Right ventricle myocardium superior (tissue), 1 donor: ENCODE data around the gene HNRNPCL4. TPM values are rescaled to one million over a fixed set of nuclear protein-coding genes. Genes with fewer than 3 reads are reported as not detected.
"Not testable (repeated sequence)": the region's sequence is repeated elsewhere in the genome, so short reads cannot be mapped to it uniquely, and the experiment has no call there.

Experiments
- ATAC-seq: fragments of 200-7000 bp; cut with Tn5 transposase; one replicate; pipeline ENCODE4 v1.9.1; 2020; ENCODE audit warnings: mild to moderate bottlenecking; ENCODE audit not compliant: poor library complexity
- DNase-seq: peaks from one replicate; pipeline ENCODE4 v3.0.0-alpha.2; 2020
- intact Hi-C: fragments of 100-400 bp; cut with DNase I; formaldehyde crosslinking; loops from one replicate; pipeline ENCODE4 v1.11.2; 2022
- long read RNA-seq: library from polyadenylated mRNA; unstranded; transcript quantifications from one replicate; pipeline ENCODE4 v2.0.0, GENCODE V29; 2021
- total RNA-seq: library from RNA; stranded (reverse); fragmentation: NEBNext Ultra II Directional; extraction: Animal tissue kit (Norgen Biotek cat#: 25700); gene quantifications from one replicate; pipeline ENCODE4 v1.2.1, GENCODE V29; 2021
- donor health status: DM: no; HTN: yes; CAD: no; lungs with severe emphysema.

The HNRNPCL4 gene
- total RNA-seq = not detected
- long read RNA-seq = 0 reads

GRCh38 chr1:13165531-13165930 is at the start of gene HNRNPCL4:
HNRNPCL4 (minus strand) TSS chr1:13165631; CDS start chr1:13165467, 164 bp downstream.
- intact Hi-C loops, ATAC-seq: not testable (repeated sequence)

GRCh38 chr1:13208712-13209111 is 43.3 kb upstream of the HNRNPCL4 start:
- intact Hi-C loops, DNase-seq: not testable (repeated sequence)

More at GRCh38 chr1:13165531-13165930, at the start of gene HNRNPCL4:
- DNase-seq = not testable (repeated sequence)

GRCh38 chr1:13201309-13201708 is 35.9 kb upstream of the HNRNPCL4 start, which contains the start of gene PRAMEF13:
PRAMEF13 (minus strand) TSS chr1:13201409; CDS start chr1:13199589, 1,820 bp downstream.
- ATAC-seq, DNase-seq, intact Hi-C loops: not testable (repeated sequence)

More at GRCh38 chr1:13208712-13209111, 43.3 kb upstream of the HNRNPCL4 start:
- not testable (repeated sequence) for ATAC-seq

GRCh38 chr1:13171548-13171947 is 6.1 kb upstream of the HNRNPCL4 start, which contains the start of gene PRAMEF9:
PRAMEF9 (plus strand) TSS chr1:13171848; CDS start chr1:13175281, 3,433 bp downstream.
- DNase-seq, intact Hi-C loops, ATAC-seq: not testable (repeated sequence)

GRCh38 chr1:13155909-13156308 is 9.5 kb downstream of the HNRNPCL4 start, which contains the start of gene PRAMEF26:
PRAMEF26 (minus strand) TSS chr1:13156009; CDS start chr1:13153095, 2,914 bp downstream.
- intact Hi-C loops, ATAC-seq, DNase-seq: not testable (repeated sequence)

GRCh38 chr1:13116754-13117153 is 48.7 kb downstream of the HNRNPCL4 start, which contains the start of gene HNRNPCL2:
HNRNPCL2 (minus strand) TSS chr1:13116854; CDS start chr1:13116400, 454 bp downstream.
- ATAC-seq, intact Hi-C loops, DNase-seq: not testable (repeated sequence)

Other genes with a start within 250 kb of the HNRNPCL4 start
- gene PRAMEF7, start 249.0 kb downstream of the HNRNPCL4 start, total RNA-seq = not detected
- gene PRAMEF6, start 218.1 kb downstream of the HNRNPCL4 start, total RNA-seq = not detected
- gene PRAMEF27, start 109.1 kb downstream of the HNRNPCL4 start, total RNA-seq = not detected
- gene HNRNPCL3, start 104.9 kb downstream of the HNRNPCL4 start, total RNA-seq = not detected
- not detected for gene PRAMEF25, start 94.9 kb downstream of the HNRNPCL4 start, total RNA-seq
- gene HNRNPCL2, start 48.8 kb downstream of the HNRNPCL4 start, total RNA-seq = not detected
- not detected for gene PRAMEF26, start 9.6 kb downstream of the HNRNPCL4 start, total RNA-seq
- gene PRAMEF9, start 6.2 kb upstream of the HNRNPCL4 start, total RNA-seq = not detected
- not detected for gene PRAMEF13, start 35.8 kb upstream of the HNRNPCL4 start, total RNA-seq
- gene PRAMEF18, start 60.5 kb upstream of the HNRNPCL4 start, total RNA-seq = not detected
- gene PRAMEF5, start 88.6 kb upstream of the HNRNPCL4 start, total RNA-seq = not detected
- not detected for gene PRAMEF8, start 119.5 kb upstream of the HNRNPCL4 start, total RNA-seq
- gene PRAMEF33, start 137.9 kb upstream of the HNRNPCL4 start, total RNA-seq = not detected
- gene PRAMEF15, start 149.9 kb upstream of the HNRNPCL4 start, total RNA-seq = not detected
- not detected for gene PRAMEF14, start 181.5 kb upstream of the HNRNPCL4 start, total RNA-seq
- not detected for gene PRAMEF19, start 206.3 kb upstream of the HNRNPCL4 start, total RNA-seq
- not detected for gene PRAMEF17, start 224.0 kb upstream of the HNRNPCL4 start, total RNA-seq
- not detected for gene PRAMEF20, start 244.8 kb upstream of the HNRNPCL4 start, total RNA-seq